Measurements from ENCODE around the gene ULBP3. TPM values are rescaled to one million over a fixed set of nuclear protein-coding genes. Genes with fewer than 3 reads are reported as not detected.

Gene ULBP3
- total and polyA plus RNA-seq, 2 donors (not counting 1 experiment from before 2014, with no cell fraction given), result 0.10 to 0.69 TPM

DNA sequence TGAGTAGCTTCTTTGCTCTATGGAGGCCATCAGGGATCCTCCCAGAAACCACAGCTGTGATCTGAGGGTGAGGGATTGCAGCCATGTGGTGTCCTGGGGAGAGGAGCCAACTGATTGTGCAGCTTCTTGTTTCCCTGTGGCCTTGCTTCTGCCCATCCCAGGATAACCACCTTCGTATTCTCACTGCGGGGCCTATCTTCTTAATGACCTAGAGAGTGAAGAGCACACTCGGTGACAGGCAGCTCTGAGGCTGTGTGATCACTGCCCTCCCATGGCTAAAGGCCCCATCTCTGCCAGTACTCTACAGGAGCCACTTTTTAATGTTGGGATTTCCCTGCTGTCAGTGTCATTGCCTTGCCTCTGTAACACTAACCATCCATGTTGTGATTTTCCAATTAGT lies 38.3 kb downstream of the ULBP3 start:
- Mint-ChIP-seq H3K4me1 (peaks cover 28% of the 10 kb centered on the region), H3K27ac (no peak overlapping the region), H3K4me3 (no peak overlapping the region), H3K9me3 (ENCODE audit: insufficient read depth) (no peaks in the 10 kb centered on the region), H3K27me3 (peaks cover 37% of the 10 kb centered on the region)
- Histone ChIP-seq H3K9me3 (ENCODE audit: control extremely low read depth in 1 of 3, control insufficient read depth in 2 of 3, insufficient read depth in 1 of 3, low read length in 2 of 3) (peaks cover 0 to 11% (median 0%) of the 10 kb centered on the region in 3 donors), H3K4me2 (replicated peaks; ENCODE audit: low read depth, low read length, poor library complexity, severe bottlenecking) (no peak overlapping the region), H3K27ac (ENCODE audit: low read length in 2 of 2) (no peak overlapping the region), H4K20me1 (ENCODE audit: control insufficient read depth, insufficient read depth, low read length, poor library complexity, severe bottlenecking) (no peaks in the 10 kb centered on the region), H3K79me2 (ENCODE audit: control insufficient read depth, insufficient read depth, low read length) (no peaks in the 10 kb centered on the region), H3K4me1 (ENCODE audit: control insufficient read depth in 2 of 2, insufficient read depth in 2 of 2, low read length in 2 of 2) (peaks cover 23 to 24% of the 10 kb centered on the region in 2 donors), H3K27me3 (replicated peaks in 1 of 4; ENCODE audit: control extremely low read depth in 1 of 4, control insufficient read depth in 3 of 4, insufficient read depth in 4 of 4, low read length in 3 of 4) (peaks cover 0 to 41% (median 23%) of the 10 kb centered on the region in 4 experiments), H3K9ac (ENCODE audit: low read length) (no peak overlapping the region), H2AFZ (ENCODE audit: insufficient read depth, low read depth, low read length, poor library complexity, severe bottlenecking) (no peak overlapping the region), H3K4me3 (ENCODE audit: control extremely low read depth in 1 of 5, extremely low read depth in 1 of 5, insufficient read depth in 1 of 5, low read depth in 2 of 5, low read length in 4 of 5) (no peak overlapping the region), H3K36me3 (replicated peaks in 1 of 2; ENCODE audit: control extremely low read depth in 1 of 2, control insufficient read depth in 1 of 2, extremely low read depth in 1 of 2, insufficient read depth in 2 of 2, low read length in 1 of 2) (no peaks in the 10 kb centered on the region)
- intact Hi-C loops (cut with micrococcal nuclease), result no loop called here
- CTCF ChIA-PET, result interaction anchor here (1.0 kb wide), 1 partner anchor 318 kb away, joined by 3 read pairs; no protein-coding TSS in a partner anchor
- WGBS (ENCODE audit: insufficient coverage), result 90% methylated on average over 3 of the region's 3 CpGs
- TF ChIP-seq EZH2 (IDR thresholded peaks at IDR 0.05; ENCODE audit: borderline replicate concordance, insufficient read depth, low read depth, low read length, poor library complexity, severe bottlenecking) (no peak), CTCF (IDR thresholded peaks at IDR 0.05) (no peak)
- POLR2A ChIA-PET, result interaction anchor here (0.5 kb wide), 1 partner anchor 152 kb away, joined by 3 read pairs; no protein-coding TSS in a partner anchor
- DNase-seq, result no peak
- no peak for ATAC-seq (ENCODE audit: low read depth)

GRCh38 chr6:150029749-150030148 lies 39.2 kb downstream of the ULBP3 start:
- Mint-ChIP-seq H3K27me3 (peaks cover 38% of the 10 kb centered on the region), H3K27ac (no peak overlapping the region), H3K4me3 (peak overlapping the region; percentile 42), H3K9me3 (ENCODE audit: insufficient read depth) (no peaks in the 10 kb centered on the region), H3K4me1 (peaks cover 34% of the 10 kb centered on the region)
- no peak overlapping the region for H2AFZ ChIP-seq (ENCODE audit: insufficient read depth, low read depth, low read length, poor library complexity, severe bottlenecking)
- no peaks in the 10 kb centered on the region for H3K36me3 ChIP-seq (replicated peaks in 1 of 2; ENCODE audit: control extremely low read depth in 1 of 2, control insufficient read depth in 1 of 2, extremely low read depth in 1 of 2, insufficient read depth in 2 of 2, low read length in 1 of 2)
- 76% methylated on average over 2 of the region's 4 CpGs for WGBS (ENCODE audit: insufficient coverage)
- intact Hi-C loops (cut with micrococcal nuclease), result no loop called here
- TF ChIP-seq EZH2 (IDR thresholded peaks at IDR 0.05; ENCODE audit: borderline replicate concordance, insufficient read depth, low read depth, low read length, poor library complexity, severe bottlenecking) (no peak), CTCF (IDR thresholded peaks at IDR 0.05) (no peak)
- ChIA-PET POLR2A (interaction anchor here (0.5 kb wide), 1 partner anchor 151 kb away, joined by 3 read pairs; no protein-coding TSS in a partner anchor), CTCF (no interaction called here)
- H3K79me2 ChIP-seq (ENCODE audit: control insufficient read depth, insufficient read depth, low read length), result no peaks in the 10 kb centered on the region
- ATAC-seq (ENCODE audit: low read depth), result peak; percentile 74
- no peak overlapping the region for H3K4me3 ChIP-seq (ENCODE audit: control extremely low read depth in 1 of 5, extremely low read depth in 1 of 5, insufficient read depth in 1 of 5, low read depth in 2 of 5, low read length in 4 of 5)
- H3K27me3 ChIP-seq (replicated peaks in 1 of 4; ENCODE audit: control extremely low read depth in 1 of 4, control insufficient read depth in 3 of 4, insufficient read depth in 4 of 4, low read length in 3 of 4), result peaks cover 0 to 42% (median 27%) of the 10 kb centered on the region in 4 experiments
- H3K9me3 ChIP-seq (ENCODE audit: control extremely low read depth in 1 of 3, control insufficient read depth in 2 of 3, insufficient read depth in 1 of 3, low read length in 2 of 3), result peaks cover 0 to 11% (median 0%) of the 10 kb centered on the region in 3 donors
- H3K4me2 ChIP-seq (replicated peaks; ENCODE audit: low read depth, low read length, poor library complexity, severe bottlenecking), result peak overlapping the region; percentile 12
- no peak overlapping the region for H3K9ac ChIP-seq (ENCODE audit: low read length)
- H3K4me1 ChIP-seq (ENCODE audit: control insufficient read depth in 2 of 2, insufficient read depth in 2 of 2, low read length in 2 of 2), result peaks cover 32 to 33% of the 10 kb centered on the region in 2 donors
- DNase-seq, result peak; percentile 69
- no peak overlapping the region for H3K27ac ChIP-seq (ENCODE audit: low read length in 2 of 2)
- H4K20me1 ChIP-seq (ENCODE audit: control insufficient read depth, insufficient read depth, low read length, poor library complexity, severe bottlenecking), result no peaks in the 10 kb centered on the region
